GM21825 (cell line): ENCODE data around the gene CD7.

Experiments
- ATAC-seq: cut with Tn5 transposase; IDR thresholded peaks from one replicate; pipeline ENCODE4 v1.9.1; 2021; ENCODE audit warnings: mild to moderate bottlenecking, moderate library complexity; ENCODE audit not compliant: unreplicated experiment

Gene CD7

GRCh38 chr17:82329683-82330321 lies 12.4 kb upstream of the CD7 start:
- no peak for ATAC-seq

GRCh38 chr17:82328994-82329507 lies 11.6 kb upstream of the CD7 start:
- ATAC-seq, result no peak

GRCh38 chr17:82328141-82328993 lies 11.0 kb upstream of the CD7 start:
- no peak for ATAC-seq

- no peak for ATAC-seq
Measured at GRCh38 chr17:82327757-82328140, 10.3 kb upstream of the CD7 start.

- ATAC-seq, result no peak
Measured at GRCh38 chr17:82327289-82327688, 9.9 kb upstream of the CD7 start.

GRCh38 chr17:82325286-82326180 lies 8.1 kb upstream of the CD7 start:
- no peak for ATAC-seq

GRCh38 chr17:82324566-82325285 lies 7.3 kb upstream of the CD7 start:
- no peak for ATAC-seq

- no peak for ATAC-seq
Measured at GRCh38 chr17:82323514-82324234, 6.3 kb upstream of the CD7 start.

- ATAC-seq, result no peak
Measured at GRCh38 chr17:82322526-82323453, 5.4 kb upstream of the CD7 start.

GRCh38 chr17:82321947-82322466 lies 4.6 kb upstream of the CD7 start:
- ATAC-seq, result no peak

- ATAC-seq, result no peak
Measured at GRCh38 chr17:82320956-82321927, 3.8 kb upstream of the CD7 start.

GRCh38 chr17:82320140-82320840 lies 2.9 kb upstream of the CD7 start:
- ATAC-seq, result no peak

GRCh38 chr17:82319619-82320062 lies 2.2 kb upstream of the CD7 start:
- ATAC-seq, result no peak

- no peak for ATAC-seq
Measured at GRCh38 chr17:82318772-82319606, 1.6 kb upstream of the CD7 start.

- ATAC-seq, result no peak
Measured at GRCh38 chr17:82318169-82318498, 726 bp upstream of the CD7 start.
